CD4-positive, alpha-beta T cell treated with Interleukin-15 for 1 hour (primary cell): ENCODE data around the gene SPATA33.
"Not testable (repeated sequence)": the region's sequence is repeated elsewhere in the genome, so short reads cannot be mapped to it uniquely, and the experiment has no call there.

Source experiments
- DNase-seq: peaks from one replicate; pipeline ENCODE4 v3.0.0-alpha.2; 2020

SPATA33 gene

DNA sequence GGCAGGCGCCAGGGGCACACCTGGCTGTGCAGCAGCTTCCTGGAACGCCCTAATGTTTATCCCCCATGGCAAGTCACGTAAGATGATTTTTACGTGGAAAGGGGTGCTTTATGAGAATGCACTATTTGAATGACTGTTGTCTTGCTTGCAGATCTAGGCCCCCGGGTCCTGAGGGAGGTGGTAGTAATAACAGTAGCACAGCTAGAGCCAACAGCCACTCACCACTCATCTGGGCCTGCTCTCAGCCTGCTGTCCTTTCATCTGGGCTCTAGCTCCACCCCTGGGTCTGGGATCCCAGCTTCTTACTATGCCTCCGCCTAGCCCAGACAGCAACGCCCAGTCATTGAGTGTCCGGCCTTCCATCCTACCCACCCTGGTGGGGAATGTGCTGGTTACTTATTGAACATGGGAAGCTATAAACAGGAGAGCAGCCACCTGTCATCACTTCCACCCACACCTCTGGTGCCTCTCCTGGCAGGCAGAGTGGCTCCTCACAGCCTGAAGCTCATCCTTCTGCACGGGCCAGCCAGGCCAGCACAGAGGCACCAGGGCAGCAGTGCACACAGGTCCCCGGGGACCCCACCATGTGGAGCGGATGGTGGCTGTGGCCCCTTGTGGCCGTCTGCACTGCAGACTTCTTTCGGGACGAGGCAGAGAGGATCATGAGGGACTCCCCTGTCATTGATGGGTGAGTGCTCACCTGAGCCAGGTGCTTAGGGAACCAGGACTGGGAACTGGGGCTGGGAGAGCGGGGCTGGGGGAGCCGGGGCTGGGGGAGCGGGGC, 27.6 kb upstream of the SPATA33 start:
- no peak for DNase-seq

DNA sequence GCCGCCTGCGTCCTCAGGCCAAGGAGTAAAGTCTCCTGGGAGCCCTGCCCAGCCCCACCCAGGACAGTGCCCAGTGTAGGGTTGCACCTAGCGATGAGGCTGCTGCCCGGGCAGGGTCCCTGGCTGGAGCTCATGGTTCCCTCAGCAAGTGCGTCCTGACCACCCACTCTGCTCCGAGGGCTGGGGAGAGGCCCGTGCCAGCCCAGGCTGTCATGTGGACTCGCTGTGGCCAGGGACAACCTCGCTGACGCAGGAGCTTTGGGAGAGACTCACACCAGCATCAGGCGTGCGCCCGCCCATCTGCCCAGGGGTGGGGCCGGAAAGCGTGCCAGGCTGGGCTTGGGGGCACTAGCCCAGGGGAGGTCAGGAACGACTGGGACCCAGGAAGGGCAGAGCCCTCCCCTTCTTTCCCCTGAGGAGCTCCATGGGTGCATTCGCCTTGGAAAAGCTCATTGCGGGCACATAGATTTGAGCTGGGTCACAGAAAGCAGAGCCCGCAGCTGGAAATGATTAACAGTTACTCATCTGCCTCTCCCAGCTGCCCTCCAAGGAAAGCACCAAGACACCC, 24.5 kb upstream of the SPATA33 start:
- DNase-seq, result no peak

DNA sequence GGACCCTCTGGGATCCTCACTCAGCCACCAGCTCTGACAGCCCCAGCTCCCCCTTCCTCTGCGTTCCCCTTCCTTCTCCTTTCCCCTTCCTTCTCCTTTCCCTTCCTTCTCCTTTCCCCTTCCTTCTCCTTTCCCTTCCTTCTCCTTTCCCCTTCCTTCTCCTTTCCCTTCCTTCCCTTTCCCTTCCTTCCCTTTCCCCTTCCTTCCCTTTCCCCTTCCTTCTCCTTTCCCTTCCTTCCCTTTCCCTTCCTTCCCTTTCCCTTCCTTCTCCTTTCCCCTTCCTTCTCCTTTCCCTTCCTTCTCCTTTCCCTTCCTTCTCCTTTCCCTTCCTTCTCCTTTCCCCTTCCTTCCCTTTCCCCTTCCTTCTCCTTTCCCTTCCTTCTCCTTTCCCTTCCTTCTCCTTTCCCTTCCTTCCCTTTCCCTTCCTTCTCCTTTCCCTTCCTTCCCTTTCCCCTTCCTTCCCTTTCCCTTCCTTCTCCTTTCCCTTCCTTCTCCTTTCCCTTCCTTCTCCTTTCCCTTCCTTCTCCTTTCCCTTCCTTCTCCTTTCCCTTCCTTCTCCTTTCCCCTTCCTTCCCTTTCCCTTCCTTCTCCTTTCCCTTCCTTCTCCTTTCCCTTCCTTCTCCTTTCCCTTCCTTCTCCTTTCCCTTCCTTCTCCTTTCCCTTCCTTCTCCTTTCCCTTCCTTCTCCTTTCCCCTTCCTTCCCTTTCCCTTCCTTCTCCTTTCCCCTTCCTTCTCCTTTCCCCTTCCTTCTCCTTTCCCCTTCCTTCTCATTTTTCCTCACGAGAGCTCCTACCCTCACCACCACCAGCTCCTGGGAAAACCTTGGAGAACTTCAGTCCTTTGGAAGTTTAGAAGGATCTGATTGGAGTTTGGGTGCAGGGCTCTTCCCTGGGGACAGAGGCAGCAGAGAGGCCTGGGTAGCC, 22.9 kb upstream of the SPATA33 start:
- not testable (repeated sequence) for DNase-seq

DNA sequence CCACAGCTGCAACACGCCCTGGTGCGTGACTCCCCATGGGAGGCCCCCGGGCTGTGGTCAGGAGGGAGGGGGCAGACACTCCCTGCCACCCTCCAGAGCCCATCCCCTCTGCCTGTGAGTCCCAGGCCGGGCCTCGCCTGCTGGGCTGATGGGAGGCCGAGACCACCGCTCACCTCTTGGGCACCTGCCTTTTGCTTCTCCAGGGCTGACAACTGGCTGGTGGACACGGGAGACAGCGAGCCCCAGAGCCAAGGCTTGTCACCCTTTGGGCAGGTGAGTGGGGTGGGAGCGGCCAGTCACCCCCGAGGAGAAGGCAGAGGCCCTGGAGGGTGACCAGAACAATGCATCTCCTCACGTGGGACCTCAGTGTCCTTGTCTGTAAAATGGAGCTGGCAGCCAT, 21.0 kb upstream of the SPATA33 start:
- no peak for DNase-seq

GRCh38 chr16:89637379-89637778, 20.3 kb upstream of the SPATA33 start:
- DNase-seq, result no peak

DNA sequence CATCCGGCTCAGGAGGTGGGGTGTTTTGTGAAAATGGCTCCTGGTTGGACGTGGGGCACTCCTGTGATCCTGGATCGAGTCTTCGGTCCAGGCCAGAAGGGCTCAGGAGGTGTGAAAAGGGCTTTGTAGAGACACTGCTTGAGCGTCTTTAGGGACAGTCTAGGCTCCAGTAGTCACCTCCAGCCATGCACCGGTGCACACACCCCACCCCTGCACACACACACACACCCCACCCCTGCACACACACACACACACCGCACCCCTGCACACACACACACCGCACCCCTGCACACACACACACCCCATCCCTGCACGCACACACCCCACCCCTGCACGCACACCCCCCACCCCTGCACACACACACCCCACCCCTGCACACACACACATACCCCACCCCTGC, 19.2 kb upstream of the SPATA33 start:
- DNase-seq, result no peak

DNA sequence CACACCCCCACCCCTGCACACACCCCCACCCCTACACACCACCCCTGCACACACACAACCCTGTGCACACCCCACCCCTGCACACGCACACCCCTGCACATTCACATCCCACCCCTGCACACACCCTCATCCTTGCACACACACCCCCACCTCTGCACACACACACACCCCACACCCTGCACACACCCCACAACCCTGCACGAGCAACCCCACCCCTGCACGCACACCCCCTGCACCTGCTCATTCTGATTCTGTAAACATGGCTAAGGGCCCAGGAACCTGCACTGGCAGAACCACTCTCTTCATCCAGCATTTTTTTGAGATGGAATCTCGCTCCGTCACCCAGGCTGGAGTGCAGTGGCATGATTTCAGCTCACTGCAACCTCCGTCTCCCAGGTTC, 18.3 kb upstream of the SPATA33 start:
- DNase-seq, result no peak

DNA sequence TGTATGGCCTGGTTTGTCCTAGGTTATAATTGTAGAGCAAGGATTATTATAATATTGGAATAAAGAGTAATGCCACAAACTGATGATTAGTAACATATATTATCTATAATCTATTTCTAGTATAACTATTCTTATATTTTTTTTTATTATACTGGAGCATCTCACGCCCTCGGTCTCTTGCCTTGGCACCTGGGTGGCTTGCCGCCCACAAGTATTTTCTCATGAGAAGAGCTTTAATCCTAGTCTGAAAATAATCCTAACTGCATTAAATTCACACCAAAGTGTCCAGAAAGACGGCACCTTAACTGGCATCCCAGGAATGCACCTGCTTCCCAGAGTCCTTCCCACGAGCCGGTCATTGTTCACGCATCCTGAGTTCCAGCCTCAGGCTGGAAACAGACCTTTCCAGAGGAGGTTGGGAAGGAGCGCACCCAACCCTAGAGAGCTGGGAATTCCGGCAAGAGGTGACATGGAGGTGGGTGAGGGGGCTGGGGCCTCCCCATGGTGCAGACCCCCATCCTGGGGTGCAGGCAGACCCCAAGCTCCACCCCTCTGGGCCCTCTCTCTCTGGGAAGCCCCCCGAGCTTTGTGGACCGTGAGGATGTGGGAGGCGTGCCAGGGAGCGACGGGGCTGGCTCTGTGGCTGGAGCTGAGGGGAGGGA, 16.0 kb upstream of the SPATA33 start:
- no peak for DNase-seq

DNA sequence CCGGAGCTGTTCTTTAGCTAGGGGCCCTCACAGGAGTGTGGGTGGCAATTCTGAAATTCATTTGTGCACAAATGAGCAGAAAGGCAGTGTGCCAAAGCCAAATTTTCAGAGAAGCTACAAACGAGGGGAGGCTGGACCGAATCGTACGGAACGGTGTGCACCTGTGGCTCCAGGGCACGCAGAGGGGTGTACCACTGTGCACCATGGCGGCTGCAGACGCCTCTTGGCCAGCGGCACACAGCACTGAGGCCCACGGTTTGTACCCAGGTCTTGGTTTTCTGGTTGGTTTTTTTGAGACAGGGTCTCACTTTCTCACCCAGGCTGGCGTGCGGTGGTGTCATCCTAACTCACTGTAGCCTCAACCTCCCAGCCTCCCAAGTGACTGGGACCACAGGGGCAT, 15.1 kb upstream of the SPATA33 start:
- DNase-seq, result no peak

- DNase-seq, result no peak
Observed at GRCh38 chr16:89643769-89644300, 13.8 kb upstream of the SPATA33 start.

GRCh38 chr16:89645122-89645521, 12.5 kb upstream of the SPATA33 start:
- no peak for DNase-seq

DNA sequence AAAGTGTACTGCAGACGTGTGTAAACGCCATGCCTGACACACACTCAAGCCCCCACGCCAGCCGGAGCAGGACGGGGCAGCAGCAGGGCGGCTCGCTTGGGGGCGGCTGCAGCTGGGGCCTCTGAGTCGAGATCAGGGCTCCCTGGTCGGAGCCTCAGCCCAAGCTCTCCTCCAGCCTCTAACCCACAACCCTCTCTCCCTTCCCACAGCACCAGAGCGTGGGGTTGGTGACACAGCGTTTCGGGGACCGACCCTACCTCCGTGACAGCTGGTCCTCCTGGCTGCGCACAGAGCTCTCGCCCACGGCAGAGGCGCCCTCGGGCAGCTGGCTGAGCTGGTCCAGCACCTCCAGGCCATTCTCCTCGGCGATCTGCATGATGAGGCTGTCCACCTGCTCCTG, 11.4 kb upstream of the SPATA33 start:
- no peak for DNase-seq

GRCh38 chr16:89646906-89647305, 10.7 kb upstream of the SPATA33 start:
- DNase-seq, result no peak

DNA sequence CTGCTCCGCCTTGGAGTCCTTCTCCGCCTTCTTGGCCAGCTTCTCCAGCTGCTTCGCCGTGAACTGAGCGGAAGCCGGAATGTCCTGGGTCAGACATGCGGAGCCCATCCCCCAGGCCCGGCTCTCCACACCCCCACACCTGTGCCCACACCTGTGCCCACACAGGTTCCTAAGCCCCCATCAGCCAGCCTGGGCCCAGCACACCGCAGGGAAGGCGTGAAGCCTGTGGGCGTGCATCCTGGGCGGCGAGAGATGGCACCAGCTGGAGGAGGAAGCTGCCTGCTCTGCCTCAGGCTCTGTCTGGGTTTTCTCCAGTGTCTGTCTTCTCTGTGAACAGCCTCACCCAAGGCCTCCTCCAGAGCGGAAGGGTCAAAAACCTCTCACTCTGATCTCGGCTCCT, 6.1 kb upstream of the SPATA33 start:
- DNase-seq, result no peak

DNA sequence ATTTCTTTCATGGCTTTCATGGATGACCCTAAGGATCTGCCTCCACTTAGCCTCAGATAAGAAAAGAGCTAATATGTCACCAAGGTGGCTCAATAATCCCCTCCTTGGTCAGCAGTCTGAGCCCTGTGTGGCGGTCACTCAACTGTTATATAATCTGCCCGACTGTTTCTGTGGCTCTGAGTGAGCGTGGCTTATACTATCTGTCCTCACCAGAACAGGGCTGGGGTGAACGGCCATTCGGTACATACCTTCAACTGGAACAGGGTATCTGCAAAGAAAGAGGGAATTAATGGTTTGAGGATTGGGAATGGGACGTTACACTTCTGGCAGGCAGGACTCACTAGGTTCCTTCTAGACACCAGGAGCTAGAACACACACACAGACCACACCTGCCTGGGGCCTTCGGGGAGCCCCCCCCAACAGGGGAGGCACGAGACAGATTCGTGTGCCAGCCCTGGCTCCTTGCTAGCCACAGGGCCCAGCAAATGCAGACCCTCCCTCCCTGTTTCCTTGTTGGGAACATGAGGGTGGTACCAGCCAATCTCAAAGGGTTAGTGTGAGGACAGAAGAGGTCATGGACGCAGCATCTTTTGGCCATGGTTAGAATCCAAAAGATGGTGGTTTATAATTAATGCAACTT, 3.9 kb upstream of the SPATA33 start:
- DNase-seq, result no peak

- DNase-seq, result no peak
Observed at GRCh38 chr16:89655062-89655643, 2.5 kb upstream of the SPATA33 start.

- DNase-seq, result no peak
Observed at GRCh38 chr16:89656435-89657121, 1.1 kb upstream of the SPATA33 start.

DNA sequence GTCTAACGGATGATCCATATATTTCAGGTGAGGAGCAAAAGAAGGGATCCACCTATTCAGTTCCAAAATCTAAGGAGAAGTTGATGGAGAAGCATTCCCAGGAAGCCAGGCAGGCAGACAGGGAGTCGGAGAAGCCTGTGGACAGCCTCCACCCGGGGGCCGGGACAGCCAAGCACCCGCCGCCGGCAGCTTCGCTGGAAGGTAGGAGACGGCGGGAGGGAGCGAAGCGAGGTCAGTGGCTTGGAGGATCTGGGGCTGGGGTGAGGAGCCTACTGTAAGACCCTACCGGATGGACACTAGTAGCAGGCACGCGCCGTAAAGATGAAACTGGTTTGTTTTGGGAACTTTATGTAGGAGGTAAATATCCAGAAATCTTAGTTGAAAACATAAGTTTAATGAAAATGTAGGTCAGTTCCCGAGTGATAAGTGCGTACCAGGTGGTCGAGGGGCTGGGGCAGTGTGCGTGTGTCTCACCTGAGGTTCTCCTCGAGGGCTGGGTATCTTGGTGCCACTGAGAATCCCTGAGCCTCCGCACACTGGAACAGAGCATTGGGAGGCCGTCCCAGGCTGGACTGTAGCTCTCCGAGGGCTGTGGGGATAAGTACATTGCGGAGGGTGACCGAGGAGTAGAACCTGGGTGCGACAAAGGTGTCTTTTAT, 714 bp downstream of the SPATA33 start:
- DNase-seq, result no peak

GRCh38 chr16:89660146-89660545, 2.5 kb downstream of the SPATA33 start:
- no peak for DNase-seq

GRCh38 chr16:89661215-89661614, 3.6 kb downstream of the SPATA33 start:
- DNase-seq, result no peak

- DNase-seq, result not testable (repeated sequence)
Observed at GRCh38 chr16:89664238-89664637, 6.6 kb downstream of the SPATA33 start.
